LHCN-M2 (cell line): ENCODE results near the gene LRRC18. TPM values are rescaled to one million over a fixed set of nuclear protein-coding genes. Genes with fewer than 3 reads are reported as not detected.

ENCODE experiments used
- DNase-seq: peaks from one replicate; pipeline ENCODE4 v3.0.0-alpha.2; 2012; ENCODE audit warnings: low read depth
- polyA plus RNA-seq: library from polyadenylated mRNA; unstranded; fragments of >200 nt; gene quantifications from one replicate; pipeline ENCODE4 v1.2.1, GENCODE V29; 2012; ENCODE audit warnings: missing spikeins
- total RNA-seq: library from RNA; depleted of rRNA; stranded (reverse); fragments of >200 nt; gene quantifications from 2 replicates; pipeline ENCODE4 v1.2.3, GENCODE V29; 2014; rRNA removed

Gene LRRC18
- total RNA-seq = not detected in 2 replicates
- polyA plus RNA-seq = not detected

- DNase-seq = no peak
Measured at GRCh38 chr10:48939790-48940325, at the start of gene LRRC18. Gene LRRC18, minus strand, starts transcription at chr10:48939840. Its CDS starts 25,685 bp downstream, at chr10:48914155.

GRCh38 chr10:48985621-48986158 is 46.0 kb upstream of the LRRC18 start:
- no peak for DNase-seq

GRCh38 chr10:48983648-48984351 is 44.2 kb upstream of the LRRC18 start:
- no peak for DNase-seq

- DNase-seq = no peak
Measured at GRCh38 chr10:48982584-48982983, 42.9 kb upstream of the LRRC18 start.

- DNase-seq = peak; percentile 6
Measured at GRCh38 chr10:48981310-48981907, 41.8 kb upstream of the LRRC18 start.

- DNase-seq = no peak
Measured at GRCh38 chr10:48978318-48978717, 38.7 kb upstream of the LRRC18 start.

GRCh38 chr10:48976196-48976595 is 36.6 kb upstream of the LRRC18 start:
- peak; percentile 10 for DNase-seq

- DNase-seq = no peak
Measured at GRCh38 chr10:48974510-48975156, 35.0 kb upstream of the LRRC18 start.

GRCh38 chr10:48973065-48973464 is 33.4 kb upstream of the LRRC18 start:
- DNase-seq = no peak

- DNase-seq = no peak
Measured at GRCh38 chr10:48970654-48971053, 31.0 kb upstream of the LRRC18 start.

- no peak for DNase-seq
Measured at GRCh38 chr10:48970046-48970445, 30.4 kb upstream of the LRRC18 start.

- DNase-seq = no peak
Measured at GRCh38 chr10:48968036-48968435, 28.4 kb upstream of the LRRC18 start.

- no peak for DNase-seq
Measured at GRCh38 chr10:48965460-48965859, 25.8 kb upstream of the LRRC18 start.

- no peak for DNase-seq
Measured at GRCh38 chr10:48964038-48964437, 24.4 kb upstream of the LRRC18 start.

GRCh38 chr10:48958598-48959190 is 19.1 kb upstream of the LRRC18 start:
- DNase-seq = no peak

- DNase-seq = no peak
Measured at GRCh38 chr10:48957361-48958151, 17.9 kb upstream of the LRRC18 start.

- DNase-seq = no peak
Measured at GRCh38 chr10:48951707-48952106, 12.1 kb upstream of the LRRC18 start.

- DNase-seq = no peak
Measured at GRCh38 chr10:48948470-48949037, 8.9 kb upstream of the LRRC18 start.

- DNase-seq = no peak
Measured at GRCh38 chr10:48947690-48948469, 8.2 kb upstream of the LRRC18 start.
